Activated T-helper 9 cell treated with anti-CD3 and anti-CD28 coated beads, Interleukin-2, amount 50 U/mL, for 16 hours (primary cell): ENCODE results near the gene SUSD3.
"Not testable (repeated sequence)": the region's sequence is repeated elsewhere in the genome, so short reads cannot be mapped to it uniquely, and the experiment has no call there.

ENCODE experiments used
- DNase-seq: peaks from one replicate; pipeline ENCODE4 v3.0.0-alpha.2; 2020; ENCODE audit warnings: low read depth

Gene SUSD3

DNA sequence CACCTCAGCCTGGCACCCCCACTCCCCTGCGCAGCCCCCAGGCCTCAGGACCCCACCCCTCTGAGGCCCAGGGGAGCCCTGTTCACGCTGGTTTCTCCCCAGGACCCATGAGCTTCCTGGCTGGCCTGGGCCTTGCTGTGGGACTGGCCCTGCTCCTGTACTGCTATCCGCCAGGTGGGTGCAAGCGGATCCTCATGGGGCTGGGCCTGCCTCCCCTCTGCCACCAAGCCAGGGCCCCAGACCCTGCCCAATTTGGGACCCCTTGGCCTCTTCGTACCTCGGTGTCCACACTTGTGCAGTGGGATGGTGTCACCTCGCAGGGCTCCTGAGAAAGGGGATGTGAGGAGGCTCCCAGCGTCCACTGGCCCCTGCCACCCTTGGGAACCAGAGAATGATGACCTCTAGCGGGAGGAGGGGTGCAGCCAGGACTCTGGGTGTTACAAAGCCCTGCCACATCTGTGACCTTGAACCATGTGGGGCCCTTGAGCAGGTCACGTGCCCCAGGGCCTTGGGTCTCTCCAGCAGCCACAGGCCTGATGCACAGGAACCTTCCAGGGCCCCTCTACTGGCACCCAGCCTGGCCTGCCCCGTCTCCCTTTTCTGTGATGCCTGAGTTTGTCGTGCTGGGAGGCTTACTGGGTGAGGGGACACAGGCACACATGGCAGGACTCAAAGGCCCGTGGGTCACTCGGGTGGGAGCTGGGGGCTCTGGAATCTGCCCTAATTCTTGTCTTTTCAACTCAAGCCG, 53.8 kb downstream of the SUSD3 start:
- no peak for DNase-seq

DNA sequence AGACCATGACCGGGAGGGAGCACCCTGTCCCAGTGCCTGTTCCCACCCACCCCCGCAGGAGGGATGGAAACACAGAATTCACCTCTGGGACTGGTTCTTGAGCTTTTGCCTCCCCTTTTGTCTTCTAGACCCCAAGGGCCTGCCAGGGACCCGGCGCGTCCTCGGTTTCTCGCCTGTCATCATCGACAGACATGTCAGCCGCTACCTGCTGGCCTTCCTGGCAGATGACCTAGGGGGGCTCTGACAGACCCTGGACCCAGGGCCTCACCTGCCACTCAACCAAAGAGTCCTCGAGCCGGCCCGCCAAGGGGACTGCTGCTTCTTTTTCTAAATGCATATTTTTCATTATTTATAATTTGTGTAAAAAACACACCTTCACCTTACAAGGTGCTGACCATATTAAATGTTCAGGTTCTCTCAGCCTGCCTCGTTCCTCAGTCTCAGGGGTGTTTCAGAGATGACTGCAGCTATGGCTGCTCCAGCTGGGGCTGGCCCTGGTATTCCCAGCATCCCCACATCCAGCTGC, 54.4 kb downstream of the SUSD3 start:
- DNase-seq = no peak

DNA sequence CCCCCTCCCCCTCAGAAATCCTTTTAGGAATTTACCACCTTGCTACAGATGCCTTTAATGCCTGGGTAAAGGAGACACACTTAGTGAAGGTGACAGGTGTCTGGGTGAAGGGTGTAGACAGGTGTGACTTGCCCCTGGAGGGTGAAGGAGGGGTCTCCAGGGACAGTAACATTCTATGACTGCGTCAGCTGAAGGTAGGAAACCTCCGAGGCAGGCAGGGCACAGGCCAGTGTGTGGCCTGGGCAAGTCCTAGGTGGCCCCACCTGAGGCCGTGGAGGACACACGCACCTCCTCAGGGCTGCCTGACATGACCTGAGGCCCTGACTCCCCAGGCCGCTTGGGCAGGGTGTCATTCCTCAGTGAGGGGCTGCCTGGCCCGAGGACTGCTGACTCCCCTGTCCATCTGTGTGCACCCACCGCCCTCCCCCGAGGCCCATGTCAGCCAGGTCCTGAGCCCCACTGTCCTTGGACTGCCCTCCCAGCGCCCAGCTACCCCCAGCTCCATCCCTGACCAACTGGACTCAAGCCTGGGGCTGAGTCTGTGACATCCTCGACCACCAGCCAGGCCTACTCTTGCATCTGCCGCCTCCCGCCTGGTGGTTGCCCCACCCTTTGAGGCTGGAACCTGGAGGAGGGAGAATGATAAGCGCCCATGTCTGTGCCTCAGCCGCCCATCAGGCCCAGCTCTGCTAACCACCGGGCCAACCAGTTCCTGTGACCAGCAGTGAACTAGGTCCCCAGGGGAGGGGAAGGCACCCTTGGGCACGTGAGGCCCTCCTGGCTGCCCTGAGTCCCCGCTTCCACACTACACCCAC, 55.9 kb downstream of the SUSD3 start:
- DNase-seq = no peak

- DNase-seq = no peak
These were observed 56.5 kb downstream of the SUSD3 start for GRCh38 chr9:93114984-93115335.

- DNase-seq = no peak
These were observed 57.1 kb downstream of the SUSD3 start for GRCh38 chr9:93115486-93116071.

- no peak for DNase-seq
These were observed 57.8 kb downstream of the SUSD3 start for GRCh38 chr9:93116072-93116961.

DNA sequence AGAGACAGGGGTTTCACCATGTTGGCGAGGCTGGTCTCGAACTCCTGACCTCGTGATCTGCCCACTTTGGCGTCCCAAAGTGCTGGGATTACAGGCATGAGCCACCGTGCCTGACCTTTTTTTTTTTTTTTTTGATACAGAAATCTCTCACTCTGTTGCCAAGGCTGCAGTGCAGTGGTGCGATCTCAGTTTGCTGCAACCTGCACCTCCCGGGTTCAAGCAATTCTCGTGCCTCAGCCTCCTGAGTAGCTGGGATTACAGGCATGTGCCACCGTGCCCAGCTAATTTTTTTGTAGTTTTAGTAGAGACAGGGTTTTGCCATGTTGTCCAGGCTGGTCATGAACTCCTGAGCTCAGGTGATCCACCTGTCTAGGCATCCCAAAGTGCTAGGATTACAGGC, 59.0 kb downstream of the SUSD3 start:
- not testable (repeated sequence) for DNase-seq

DNA sequence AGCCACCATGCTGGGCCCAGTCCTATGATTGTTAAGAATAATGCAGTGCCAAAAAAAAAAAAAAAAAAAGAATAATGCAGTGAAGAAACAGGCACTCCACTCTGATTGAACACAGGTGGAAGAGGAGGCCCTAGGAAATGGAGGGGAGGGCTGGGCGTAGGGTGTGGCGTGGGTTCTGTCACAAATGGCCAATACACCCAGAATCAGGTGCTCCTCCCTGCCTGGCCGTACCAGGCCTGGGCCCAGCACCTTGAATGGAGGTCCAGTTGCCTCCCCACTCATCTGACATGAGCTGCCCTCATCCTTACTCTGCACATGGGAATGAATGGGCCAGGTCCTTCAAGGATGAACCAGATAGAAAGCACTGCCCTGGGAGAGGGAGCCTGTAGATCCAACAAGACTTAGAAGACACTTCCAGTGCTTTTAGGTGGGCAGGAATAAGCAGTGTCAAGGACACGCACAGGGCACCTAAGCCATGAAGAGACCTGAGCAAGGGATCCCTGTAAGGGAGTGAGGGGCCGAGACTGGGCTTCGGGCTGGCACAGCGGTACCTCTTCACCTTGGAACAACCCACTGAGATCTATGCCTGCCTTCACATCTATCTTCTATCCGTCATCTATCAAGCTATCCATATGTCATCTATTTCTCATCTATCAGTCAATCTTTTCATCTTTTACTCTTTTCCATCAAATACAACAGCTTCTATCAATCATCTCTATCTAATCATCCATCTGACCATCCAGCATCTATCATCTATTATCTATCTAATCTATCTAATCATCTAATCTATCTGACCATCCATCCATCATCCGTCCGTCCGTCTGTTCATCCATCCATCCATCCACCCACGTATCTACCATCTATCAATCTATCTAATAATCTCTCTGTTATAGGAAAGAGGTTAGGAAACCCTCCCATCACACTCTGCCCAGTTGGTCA, 59.7 kb downstream of the SUSD3 start:
- DNase-seq = no peak

GRCh38 chr9:93118863-93119702, 60.6 kb downstream of the SUSD3 start:
- DNase-seq = no peak

GRCh38 chr9:93119703-93119952, 61.1 kb downstream of the SUSD3 start:
- no peak for DNase-seq

- no peak for DNase-seq
These were observed 61.7 kb downstream of the SUSD3 start for GRCh38 chr9:93119953-93120845.

- no peak for DNase-seq
These were observed 62.4 kb downstream of the SUSD3 start for GRCh38 chr9:93120846-93121315.

DNA sequence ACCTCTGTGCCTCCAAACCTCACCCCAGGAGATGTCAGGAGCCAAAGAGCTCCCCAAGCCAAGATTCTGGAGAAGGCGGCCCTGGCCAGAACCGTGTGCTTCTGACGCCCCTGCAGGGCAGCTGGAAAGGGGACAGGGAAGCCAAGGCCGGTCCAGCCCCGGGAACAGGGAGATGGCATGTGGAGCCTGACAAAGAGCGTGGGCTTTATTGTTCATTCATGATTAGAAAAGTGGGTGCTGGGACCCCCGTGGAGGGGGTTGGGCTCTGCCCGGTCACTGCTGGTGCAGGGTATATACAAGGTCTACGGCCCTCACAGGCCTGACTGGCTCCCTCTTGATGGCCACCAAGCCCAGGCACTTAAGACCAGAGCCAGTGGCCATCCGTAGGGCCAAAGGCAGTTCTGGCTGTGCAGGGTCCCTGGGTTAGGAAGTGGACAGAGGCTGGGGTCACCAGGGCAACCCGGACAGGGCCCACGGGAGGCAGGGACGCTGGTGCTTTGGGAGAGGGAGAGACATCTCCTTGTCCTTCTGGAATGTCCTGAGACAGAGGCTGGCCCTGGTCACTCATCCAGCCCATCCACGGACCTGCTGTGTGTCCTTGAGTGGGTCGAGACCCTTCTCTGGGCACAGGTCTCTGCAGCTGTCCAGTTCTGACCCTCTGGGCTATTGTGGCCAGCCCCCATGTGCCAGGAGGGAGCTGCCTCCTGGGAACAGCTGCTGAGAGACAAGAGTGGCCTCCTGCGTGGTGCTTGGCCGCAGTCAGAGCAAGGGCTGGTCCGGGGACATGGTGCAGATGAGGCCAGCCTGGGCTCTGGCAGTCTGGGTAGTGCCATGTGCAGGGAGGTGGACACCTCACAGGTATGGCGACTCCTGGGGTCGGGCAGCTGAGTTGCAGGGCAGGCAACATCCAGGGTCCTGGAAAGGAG, 63.1 kb downstream of the SUSD3 start:
- no peak for DNase-seq

DNA sequence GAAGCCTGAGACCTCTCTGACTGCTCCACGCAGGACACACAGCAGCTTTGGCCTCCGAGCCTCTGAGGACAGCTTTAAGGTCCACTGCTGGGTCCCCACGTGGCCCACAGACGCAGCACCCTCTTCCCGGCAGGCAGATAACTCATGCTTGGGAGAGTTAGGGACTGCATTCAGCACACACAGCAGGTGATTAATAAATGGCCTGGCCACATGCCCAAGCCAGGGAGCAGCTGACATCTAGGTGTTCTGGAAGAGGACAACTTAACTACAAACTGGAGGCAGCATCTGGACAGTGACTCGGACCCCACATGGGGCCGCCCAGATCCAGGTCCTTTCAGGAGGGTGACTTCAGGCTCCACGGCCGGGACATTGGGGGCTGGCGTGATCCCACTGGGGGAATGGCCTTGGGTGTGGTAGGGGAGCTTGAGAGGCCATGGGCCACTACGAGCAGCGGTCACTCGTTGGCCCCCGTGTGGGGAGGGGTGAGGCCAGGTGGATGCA, 64.3 kb downstream of the SUSD3 start:
- DNase-seq = no peak

GRCh38 chr9:93123561-93124283, 65.2 kb downstream of the SUSD3 start:
- DNase-seq = no peak

DNA sequence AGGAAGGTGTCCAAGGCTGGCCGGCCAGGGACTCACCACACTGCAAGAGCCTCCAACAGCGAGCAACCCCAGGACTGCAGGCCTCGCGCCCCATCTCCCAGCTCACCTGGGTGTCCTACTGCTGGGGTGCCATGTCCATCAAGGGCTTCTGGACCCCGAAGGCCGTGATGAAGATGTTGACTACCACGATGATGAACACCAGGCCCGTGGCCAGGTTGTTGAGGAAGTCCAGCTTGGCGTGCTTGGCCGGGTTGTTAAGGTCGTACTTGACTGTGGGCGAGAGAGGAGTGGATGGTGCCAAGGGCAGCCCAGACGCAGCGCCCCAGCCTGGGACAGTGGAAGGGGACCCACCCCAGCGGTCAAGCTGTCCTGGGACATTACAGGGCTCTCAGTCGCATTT, 66.3 kb downstream of the SUSD3 start:
- DNase-seq = no peak

- DNase-seq = no peak
These were observed 66.9 kb downstream of the SUSD3 start for GRCh38 chr9:93125331-93125894.
